Left renal pelvis (tissue), 4 donors: ENCODE data around the gene REXO2. TPM values are rescaled to one million over a fixed set of nuclear protein-coding genes. Genes with fewer than 3 reads are reported as not detected.

Source experiments
- DNase-seq, 4 donors: peaks; one replicate each; pipeline ENCODE4 v3.0.0-alpha.2; 2013; ENCODE audit warnings: low read depth in 4 of 4, low spot score in 3 of 4
- polyA plus RNA-seq, 4 donors: library from polyadenylated mRNA; unstranded; fragments of 120-200 nt; gene quantifications; one replicate each; pipeline ENCODE4 v1.2.1, GENCODE V29; 2013; ENCODE audit not compliant: insufficient read length in 4 of 4

REXO2 gene
- 100 to 1,000 TPM; 111 to 129 (median 119) TPM for polyA plus RNA-seq

GRCh38 chr11:114439229-114440120 lies at the start of gene REXO2:
TSS of gene REXO2 (plus strand) at chr11:114439467. CDS start at chr11:114439529, 62 bp downstream.
- peak; percentile 79 to 87 (median 84) for DNase-seq

DNA sequence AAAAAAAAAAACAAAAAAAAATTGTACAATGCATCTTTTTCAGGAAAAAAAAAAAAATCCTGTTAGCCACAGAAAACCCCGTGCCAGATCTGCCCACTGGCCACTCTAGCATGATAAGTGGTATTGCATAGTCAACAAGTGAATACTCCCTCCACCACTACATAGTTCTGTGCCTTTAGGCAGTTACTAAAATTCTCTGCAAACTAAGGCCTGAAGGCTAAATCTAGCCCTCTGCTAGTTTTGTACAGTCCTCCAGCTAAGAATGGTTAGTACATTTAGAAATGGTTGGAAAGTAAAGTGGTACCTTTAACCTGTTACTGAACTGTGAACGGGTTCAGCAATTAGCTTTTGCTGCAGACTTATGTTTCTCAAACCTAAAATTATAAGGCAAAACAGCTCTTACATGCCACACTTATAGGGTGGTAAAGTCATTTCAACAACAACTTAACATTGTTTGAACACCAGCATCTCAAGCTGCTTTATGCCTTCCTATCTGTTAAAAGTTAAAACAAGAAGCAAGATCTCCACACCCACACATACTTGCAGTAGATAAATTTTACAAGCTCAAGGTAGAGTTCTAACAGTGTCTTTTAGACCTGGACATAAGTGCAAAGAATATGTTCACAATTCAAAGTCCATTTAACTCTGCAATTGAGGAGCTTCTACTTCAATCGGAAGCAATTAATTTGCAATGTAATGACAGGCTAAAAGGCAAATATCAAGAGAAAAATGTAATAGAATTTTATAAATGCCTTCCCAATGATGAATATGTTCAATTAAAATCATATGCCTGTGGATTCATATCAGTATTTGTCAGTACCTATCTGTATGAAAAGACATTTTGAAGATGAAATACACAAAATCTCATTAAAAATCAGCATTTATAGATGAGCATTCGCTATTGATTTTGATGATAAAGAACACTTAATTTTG lies 46.3 kb upstream of the REXO2 start:
- no peak for DNase-seq

DNA sequence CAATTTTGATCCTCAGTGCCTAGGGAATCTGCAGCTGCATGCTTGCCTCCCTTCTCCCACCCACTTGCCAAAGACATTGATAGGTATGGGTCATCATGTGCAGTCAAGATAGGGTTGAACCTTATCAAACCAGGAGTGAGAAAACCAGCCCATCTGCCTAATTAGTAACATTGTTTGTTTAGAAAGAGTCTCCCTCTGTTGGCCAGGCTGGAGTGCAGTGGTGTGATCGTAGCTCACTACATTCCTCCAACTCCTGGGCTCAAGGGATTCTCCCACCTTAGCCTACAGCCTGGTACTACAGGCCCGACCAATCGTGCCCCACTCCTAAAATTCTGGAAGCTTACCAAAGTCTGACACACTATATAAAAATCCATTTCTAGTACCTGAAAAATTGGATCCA lies 43.5 kb upstream of the REXO2 start:
- DNase-seq = no peak

- DNase-seq = no peak
These were observed 42.4 kb upstream of the REXO2 start for GRCh38 chr11:114396916-114397315.

DNA sequence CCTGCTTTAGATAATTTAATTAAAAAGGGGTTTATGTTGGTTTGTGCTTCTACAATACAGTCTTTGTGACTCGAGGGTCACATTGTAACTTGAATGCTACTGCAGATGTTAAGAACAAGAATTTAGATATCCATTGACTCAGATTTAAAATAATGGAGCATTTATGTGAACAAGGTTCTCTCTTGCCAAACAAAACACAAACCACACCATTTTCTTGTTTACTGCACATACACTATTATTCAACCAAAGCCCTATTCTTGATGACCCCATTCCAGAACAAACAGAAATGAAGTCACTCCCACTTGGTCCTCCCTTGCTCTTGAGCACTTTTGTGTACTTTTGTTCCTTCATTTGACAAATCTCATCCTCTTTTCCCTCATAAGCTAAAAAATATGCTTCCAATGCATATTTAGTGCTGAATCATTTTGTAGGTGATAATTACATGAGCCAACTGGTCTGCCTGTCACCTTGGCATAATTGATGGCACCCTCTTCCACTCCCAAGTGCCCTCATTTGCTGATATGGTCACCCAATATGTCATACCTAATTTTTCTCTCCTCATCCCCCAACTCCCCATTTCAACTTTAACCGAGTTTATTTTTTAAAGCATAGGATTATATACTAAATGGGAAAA lies 41.8 kb upstream of the REXO2 start:
- no peak for DNase-seq

GRCh38 chr11:114398303-114398920 lies 40.9 kb upstream of the REXO2 start:
- no peak for DNase-seq

- DNase-seq = peak in 3 of 4 donors; percentile 49 to 61 (median 54)
These were observed 39.6 kb upstream of the REXO2 start for GRCh38 chr11:114399490-114400215.

DNA sequence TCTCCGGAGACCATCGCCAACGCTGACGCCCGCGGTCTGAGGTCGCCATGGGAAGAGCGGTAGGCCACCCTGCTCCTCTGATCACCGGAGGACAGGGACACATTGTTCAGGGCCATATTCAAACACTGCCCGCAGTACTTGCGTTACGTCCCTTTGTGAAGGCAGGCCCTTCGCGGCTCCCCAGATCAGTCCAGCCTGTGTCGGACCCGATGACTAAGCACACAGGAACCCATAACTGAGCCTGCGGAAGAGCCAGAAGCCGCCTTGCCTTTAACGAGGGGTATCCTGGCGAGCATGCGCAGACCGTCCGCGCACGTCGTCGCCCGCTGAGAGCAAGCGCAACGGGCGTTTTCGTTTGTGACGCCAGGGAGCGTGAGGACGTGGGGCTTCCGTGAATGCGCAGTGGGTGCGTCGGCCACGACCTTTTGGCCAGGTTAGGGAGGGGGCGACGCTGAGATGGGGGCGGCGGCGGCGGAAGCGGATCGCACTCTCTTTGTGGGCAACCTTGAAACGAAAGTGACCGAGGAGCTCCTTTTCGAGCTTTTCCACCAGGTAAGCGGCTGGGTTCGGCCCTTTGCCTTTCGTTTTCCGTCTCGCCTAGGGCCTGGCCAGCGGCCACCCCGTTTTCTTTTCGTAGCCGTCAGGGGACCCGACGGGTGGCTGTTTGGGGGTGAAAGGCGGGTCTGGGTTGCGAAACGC lies 38.9 kb upstream of the REXO2 start, which contains the start of the genes C11orf71 and RBM7:
Gene C11orf71, minus strand, starts transcription at position 296 of the 699 bp plus-strand sequence. Its CDS starts 180 bp downstream, at position 116.
Gene RBM7, plus strand, starts transcription at position 451 of the 699 bp plus-strand sequence. Its CDS starts 6 bp downstream, at position 457.
- DNase-seq = peak; percentile 93 to 97 (median 94)

- DNase-seq = no peak
These were observed 38.4 kb upstream of the REXO2 start for GRCh38 chr11:114400915-114401223.

DNA sequence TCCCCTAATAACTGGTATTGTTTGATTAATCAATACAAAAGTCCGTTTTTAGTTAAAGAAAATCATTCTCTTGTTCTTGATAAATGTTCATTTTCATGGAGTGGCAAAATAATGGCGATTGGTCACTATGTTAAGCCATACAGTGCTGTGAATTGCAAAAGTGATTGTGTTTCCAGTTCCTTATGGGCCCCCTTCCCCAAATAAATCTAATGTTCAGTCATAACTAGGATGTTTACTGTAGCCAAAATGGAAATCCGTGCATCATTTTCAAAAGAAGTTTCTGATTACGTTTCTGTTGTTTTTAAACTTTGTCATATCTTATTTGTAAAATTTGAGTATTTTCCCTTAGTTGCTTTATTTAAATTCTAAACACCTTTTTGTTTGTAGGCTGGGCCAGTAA lies 38.0 kb upstream of the REXO2 start:
- no peak for DNase-seq

DNA sequence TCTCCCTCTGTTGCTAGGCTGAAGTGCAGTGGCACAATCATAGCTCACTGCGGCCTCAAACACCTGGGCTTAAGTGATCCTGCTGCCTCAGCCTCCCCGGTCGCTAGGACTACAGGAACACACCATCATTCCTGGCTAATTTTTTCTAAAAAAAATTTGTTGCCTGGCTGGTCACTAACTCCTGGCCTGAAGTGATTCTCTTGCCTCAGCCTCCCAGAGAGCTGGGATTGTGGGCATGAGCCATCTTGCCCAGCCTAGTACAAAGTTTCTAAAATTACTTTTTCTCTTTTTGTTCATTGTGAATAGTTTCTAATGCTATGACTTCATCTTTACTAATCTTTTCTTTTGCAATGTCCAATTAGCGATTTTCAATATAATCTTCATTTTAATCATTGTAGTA lies 26.3 kb upstream of the REXO2 start:
- no peak for DNase-seq

- DNase-seq = no peak
These were observed 25.3 kb upstream of the REXO2 start for GRCh38 chr11:114413958-114414357.

- DNase-seq = no peak
These were observed 22.8 kb upstream of the REXO2 start for GRCh38 chr11:114416441-114416961.

DNA sequence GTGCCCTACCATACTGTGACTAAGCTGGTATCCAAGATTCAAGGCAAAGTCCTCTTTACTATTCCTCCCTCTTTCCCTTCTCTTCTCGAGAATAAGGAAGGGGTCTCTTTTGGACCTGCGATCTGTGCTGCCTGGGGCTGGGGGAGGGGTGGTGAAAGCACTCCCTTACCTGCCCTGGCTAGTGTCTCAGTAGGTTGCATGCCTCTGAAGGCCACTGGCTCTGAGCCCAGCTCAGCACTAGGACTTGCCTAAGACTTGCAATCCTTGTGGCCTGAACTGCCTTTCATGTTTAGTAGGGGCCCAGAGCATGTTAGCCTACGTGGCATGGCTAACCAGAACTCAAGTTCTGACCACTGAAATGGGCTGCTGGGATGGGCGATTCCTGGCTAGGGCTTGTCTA lies 13.0 kb upstream of the REXO2 start:
- DNase-seq = no peak

- no peak for DNase-seq
These were observed 9.0 kb upstream of the REXO2 start for GRCh38 chr11:114430290-114430689.

GRCh38 chr11:114432893-114433292 lies 6.4 kb upstream of the REXO2 start:
- no peak for DNase-seq

DNA sequence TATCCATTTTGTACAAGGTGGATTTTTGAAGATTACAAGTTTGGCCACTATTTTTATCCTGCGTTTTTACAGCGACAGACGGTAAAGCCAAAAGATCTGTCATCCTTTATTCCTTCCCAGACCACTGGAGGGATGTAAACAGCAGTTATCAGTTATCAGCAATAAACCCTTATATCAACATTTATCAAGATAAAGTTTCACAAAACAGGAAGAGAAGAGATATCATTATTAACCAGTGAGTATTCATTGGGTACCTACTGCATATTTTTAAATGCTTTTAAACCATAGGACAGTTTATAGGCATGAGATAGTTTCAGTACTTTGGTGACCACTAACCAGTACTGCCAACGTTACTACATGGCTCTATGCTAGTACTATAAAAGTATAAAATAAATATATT lies 5.9 kb upstream of the REXO2 start:
- no peak for DNase-seq

GRCh38 chr11:114438303-114438702 lies 964 bp upstream of the REXO2 start:
- DNase-seq = peak in 1 of 4 donors; percentile 15
